ENCODE results near the gene HOXB3.

HOXB3 gene

GRCh38 chr17:48577946-48578615 is 12.0 kb downstream of the HOXB3 start, which contains the start of gene HOXB4:
HOXB4 (minus strand) TSS chr17:48578350; CDS start chr17:48578319, 31 bp downstream.
- ATAC-seq (ENCODE audit: insufficient read depth, low read depth) (no peak), DNase-seq (no peak)
- Histone ChIP-seq H2AFZ (ENCODE audit: low read depth, low read length) (no peak within 1 kb of the TSS), H3K9ac (ENCODE audit: low read depth, low read length) (no peak within 1 kb of the TSS), H3K4me2 (ENCODE audit: insufficient read depth, low read length) (no peak within 1 kb of the TSS), H4K20me1 (ENCODE audit: insufficient read depth, low read length) (peaks cover 4% of the 10 kb centered on the region; the same call in 1 of the 2 replicates), H3K4me1 (ENCODE audit: insufficient read depth, low read length) (no peaks in the 10 kb centered on the region), H3K36me3 (ENCODE audit: insufficient read depth, low read length) (no peaks in the 10 kb centered on the region), H3K4me3 (ENCODE audit: low read depth in 1 of 2, low read length in 2 of 2) (no peak within 1 kb of the TSS), H3K79me2 (ENCODE audit: insufficient read depth, low read length) (no peaks in the 10 kb centered on the region), H3K9me3 (ENCODE audit: insufficient read depth, low read length, severe bottlenecking) (no peaks in the 10 kb centered on the region), H3K27ac (ENCODE audit: low read length) (no peak within 1 kb of the TSS), H3K27me3 (ENCODE audit: insufficient read depth, low read length, poor library complexity) (peaks cover 10% of the 10 kb centered on the region)
- no peak for TF ChIP-seq EZH2 (IDR thresholded peaks at IDR 0.05; ENCODE audit: borderline replicate concordance, low read depth, low read length, severe bottlenecking)
- TF ChIP-seq CTCF (IDR thresholded peaks at IDR 0.05; ENCODE audit: borderline replicate concordance, extremely low read depth, low read length, poor library complexity, severe bottlenecking) = no peak

- Histone ChIP-seq H2AFZ (ENCODE audit: low read depth, low read length) (no peak overlapping the region), H4K20me1 (ENCODE audit: insufficient read depth, low read length) (peaks cover 4% of the 10 kb centered on the region; the same call in 1 of the 2 replicates), H3K27ac (ENCODE audit: low read length) (no peak overlapping the region), H3K4me3 (ENCODE audit: low read depth in 1 of 2, low read length in 2 of 2) (no peak overlapping the region), H3K27me3 (ENCODE audit: insufficient read depth, low read length, poor library complexity) (peaks cover 17% of the 10 kb centered on the region), H3K4me2 (ENCODE audit: insufficient read depth, low read length) (no peak overlapping the region), H3K36me3 (ENCODE audit: insufficient read depth, low read length) (no peaks in the 10 kb centered on the region), H3K79me2 (ENCODE audit: insufficient read depth, low read length) (no peaks in the 10 kb centered on the region), H3K9me3 (ENCODE audit: insufficient read depth, low read length, severe bottlenecking) (no peaks in the 10 kb centered on the region), H3K9ac (ENCODE audit: low read depth, low read length) (no peak overlapping the region), H3K4me1 (ENCODE audit: insufficient read depth, low read length) (no peaks in the 10 kb centered on the region)
- no peak for DNase-seq
- TF ChIP-seq EZH2 (IDR thresholded peaks at IDR 0.05; ENCODE audit: borderline replicate concordance, low read depth, low read length, severe bottlenecking) (no peak), CTCF (IDR thresholded peaks at IDR 0.05; ENCODE audit: borderline replicate concordance, extremely low read depth, low read length, poor library complexity, severe bottlenecking) (no peak)
- no peak for ATAC-seq (ENCODE audit: insufficient read depth, low read depth)
These were observed 12.6 kb downstream of the HOXB3 start for GRCh38 chr17:48577330-48577945.

- Histone ChIP-seq H4K20me1 (ENCODE audit: insufficient read depth, low read length) (peaks cover 4% of the 10 kb centered on the region; the same call in 1 of the 2 replicates), H3K36me3 (ENCODE audit: insufficient read depth, low read length) (no peaks in the 10 kb centered on the region), H3K9ac (ENCODE audit: low read depth, low read length) (no peak overlapping the region), H3K9me3 (ENCODE audit: insufficient read depth, low read length, severe bottlenecking) (no peaks in the 10 kb centered on the region), H3K4me3 (ENCODE audit: low read depth in 1 of 2, low read length in 2 of 2) (no peak overlapping the region), H3K27me3 (ENCODE audit: insufficient read depth, low read length, poor library complexity) (peaks cover 24% of the 10 kb centered on the region), H2AFZ (ENCODE audit: low read depth, low read length) (no peak overlapping the region), H3K27ac (ENCODE audit: low read length) (no peak overlapping the region), H3K4me2 (ENCODE audit: insufficient read depth, low read length) (no peak overlapping the region), H3K79me2 (ENCODE audit: insufficient read depth, low read length) (no peaks in the 10 kb centered on the region), H3K4me1 (ENCODE audit: insufficient read depth, low read length) (no peaks in the 10 kb centered on the region)
- DNase-seq (no peak), ATAC-seq (ENCODE audit: insufficient read depth, low read depth) (no peak)
- TF ChIP-seq CTCF (IDR thresholded peaks at IDR 0.05; ENCODE audit: borderline replicate concordance, extremely low read depth, low read length, poor library complexity, severe bottlenecking) (no peak), EZH2 (IDR thresholded peaks at IDR 0.05; ENCODE audit: borderline replicate concordance, low read depth, low read length, severe bottlenecking) (no peak)
These were observed 13.3 kb downstream of the HOXB3 start for GRCh38 chr17:48576479-48577309.

All from DND-41 (cell line).